AG04450 (cell line): ENCODE measurements around the gene SELENON. TPM values are rescaled to one million over a fixed set of nuclear protein-coding genes. Genes with fewer than 3 reads are reported as not detected.

ENCODE experiments used
- CTCF ChIA-PET: fragments of 300-600, 350-600 bp; formaldehyde crosslinking; extraction: SDS; loops from one replicate; lab custom pipeline; 2022; ENCODE audit warnings: antibody characterized with exemption, inconsistent platforms; lab: Charles Lee
- POLR2A ChIA-PET: fragments of 350-600 bp; formaldehyde crosslinking; extraction: SDS; loops from one replicate; lab custom pipeline; 2021; ENCODE audit warnings: antibody characterized with exemption, inconsistent platforms; lab: Yijun Ruan, JAX
- DNase-seq: peaks from one replicate; pipeline ENCODE4 v3.0.0-alpha.2; 2011; ENCODE audit warnings: low read depth, low spot score
- H3K27ac ChIP-seq: one replicate; pipeline ENCODE4 v1.5.1; 2012; ENCODE audit warnings: low read depth, low read length, control low read depth
- H3K27me3 ChIP-seq: one replicate; pipeline ENCODE4 v1.6.0; 2012; ENCODE audit warnings: low read length; ENCODE audit not compliant: control insufficient read depth, insufficient read depth
- H3K4me3 ChIP-seq: 2 replicates; pipeline ENCODE4 v1.5.1; 2011; ENCODE audit warnings: mild to moderate bottlenecking, low read depth, low read length, control low read depth
- H3K9me3 ChIP-seq: 2 replicates; pipeline ENCODE4 v1.5.1; 2012; ENCODE audit warnings: low read length; ENCODE audit not compliant: control insufficient read depth, insufficient read depth
- CTCF ChIP-seq: IDR thresholded peaks from 2 replicates; pipeline ENCODE4 v1.5.1; 2011; ENCODE audit warnings: low read depth, low read length, control low read depth, inconsistent platforms
- polyA plus RNA-seq: library from polyadenylated mRNA; depleted of rRNA; stranded (reverse); fragments of >200 nt; gene quantifications from 2 replicates; pipeline ENCODE4 v1.2.3, GENCODE V29; 2011

The SELENON gene
- polyA plus RNA-seq, 1 experiment: 36.3 TPM

- Histone ChIP-seq H3K27me3 (no peaks in the 10 kb centered on the region), H3K27ac (no peak overlapping the region), H3K9me3 (no peaks in the 10 kb centered on the region; the same call in 1 of the 2 replicates), H3K4me3 (no peak overlapping the region)
- no peak for TF ChIP-seq CTCF
- DNase-seq: no peak
- ChIA-PET CTCF (no interaction called here), POLR2A (no interaction called here)
These were observed 14.6 kb downstream of the SELENON start for GRCh38 chr1:25814549-25815087.

- ChIA-PET POLR2A (interaction anchor here (0.7 kb wide), 1 partner anchor 28 kb away, joined by 4 read pairs; no protein-coding TSS in a partner anchor), CTCF (no interaction called here)
- Histone ChIP-seq H3K27ac (no peak overlapping the region), H3K27me3 (no peaks in the 10 kb centered on the region), H3K4me3 (no peak overlapping the region), H3K9me3 (no peaks in the 10 kb centered on the region; the same call in 1 of the 2 replicates)
- no peak for DNase-seq
- TF ChIP-seq CTCF: no peak
These were observed 15.5 kb downstream of the SELENON start for GRCh38 chr1:25815208-25816111.

- no peak for TF ChIP-seq CTCF
- ChIA-PET CTCF (no interaction called here), POLR2A (interaction anchor here (0.7 kb wide), 1 partner anchor 29 kb away, joined by 4 read pairs; no protein-coding TSS in a partner anchor)
- Histone ChIP-seq H3K27me3 (no peaks in the 10 kb centered on the region), H3K9me3 (no peaks in the 10 kb centered on the region; the same call in 1 of the 2 replicates), H3K27ac (no peak overlapping the region), H3K4me3 (no peak overlapping the region)
- DNase-seq: no peak
These were observed 16.2 kb downstream of the SELENON start for GRCh38 chr1:25816112-25816718.

GRCh38 chr1:25817840-25818501, 18.0 kb downstream of the SELENON start:
- H3K27ac ChIP-seq: no peak overlapping the region
- H3K4me3 ChIP-seq: no peak overlapping the region
- POLR2A ChIA-PET: interaction anchor here (0.6 to 2.1 kb wide), 2 partner anchors 72 to 364 kb away, joined by 5 to 6 read pairs; no protein-coding TSS in a partner anchor
- DNase-seq: no peak
- CTCF ChIA-PET: no interaction called here
- no peaks in the 10 kb centered on the region for H3K27me3 ChIP-seq
- TF ChIP-seq CTCF: peak; percentile 22; the same call in 1 of the 2 replicates
- no peaks in the 10 kb centered on the region; the same call in 1 of the 2 replicates for H3K9me3 ChIP-seq
